ENCODE measurements around the gene TIAM1. TPM values are rescaled to one million over a fixed set of nuclear protein-coding genes. Genes with fewer than 3 reads are reported as not detected.

The TIAM1 gene
- total and polyA plus RNA-seq, 2 of the 8 experiments (the other 6 are each of a cell fraction or from before 2014, with no cell fraction given), result 10.1 to 30.7 TPM

GRCh38 chr21:31115249-31115648 lies 228.8 kb downstream of the TIAM1 start (continued):
- TF ChIP-seq, protein P1, sequence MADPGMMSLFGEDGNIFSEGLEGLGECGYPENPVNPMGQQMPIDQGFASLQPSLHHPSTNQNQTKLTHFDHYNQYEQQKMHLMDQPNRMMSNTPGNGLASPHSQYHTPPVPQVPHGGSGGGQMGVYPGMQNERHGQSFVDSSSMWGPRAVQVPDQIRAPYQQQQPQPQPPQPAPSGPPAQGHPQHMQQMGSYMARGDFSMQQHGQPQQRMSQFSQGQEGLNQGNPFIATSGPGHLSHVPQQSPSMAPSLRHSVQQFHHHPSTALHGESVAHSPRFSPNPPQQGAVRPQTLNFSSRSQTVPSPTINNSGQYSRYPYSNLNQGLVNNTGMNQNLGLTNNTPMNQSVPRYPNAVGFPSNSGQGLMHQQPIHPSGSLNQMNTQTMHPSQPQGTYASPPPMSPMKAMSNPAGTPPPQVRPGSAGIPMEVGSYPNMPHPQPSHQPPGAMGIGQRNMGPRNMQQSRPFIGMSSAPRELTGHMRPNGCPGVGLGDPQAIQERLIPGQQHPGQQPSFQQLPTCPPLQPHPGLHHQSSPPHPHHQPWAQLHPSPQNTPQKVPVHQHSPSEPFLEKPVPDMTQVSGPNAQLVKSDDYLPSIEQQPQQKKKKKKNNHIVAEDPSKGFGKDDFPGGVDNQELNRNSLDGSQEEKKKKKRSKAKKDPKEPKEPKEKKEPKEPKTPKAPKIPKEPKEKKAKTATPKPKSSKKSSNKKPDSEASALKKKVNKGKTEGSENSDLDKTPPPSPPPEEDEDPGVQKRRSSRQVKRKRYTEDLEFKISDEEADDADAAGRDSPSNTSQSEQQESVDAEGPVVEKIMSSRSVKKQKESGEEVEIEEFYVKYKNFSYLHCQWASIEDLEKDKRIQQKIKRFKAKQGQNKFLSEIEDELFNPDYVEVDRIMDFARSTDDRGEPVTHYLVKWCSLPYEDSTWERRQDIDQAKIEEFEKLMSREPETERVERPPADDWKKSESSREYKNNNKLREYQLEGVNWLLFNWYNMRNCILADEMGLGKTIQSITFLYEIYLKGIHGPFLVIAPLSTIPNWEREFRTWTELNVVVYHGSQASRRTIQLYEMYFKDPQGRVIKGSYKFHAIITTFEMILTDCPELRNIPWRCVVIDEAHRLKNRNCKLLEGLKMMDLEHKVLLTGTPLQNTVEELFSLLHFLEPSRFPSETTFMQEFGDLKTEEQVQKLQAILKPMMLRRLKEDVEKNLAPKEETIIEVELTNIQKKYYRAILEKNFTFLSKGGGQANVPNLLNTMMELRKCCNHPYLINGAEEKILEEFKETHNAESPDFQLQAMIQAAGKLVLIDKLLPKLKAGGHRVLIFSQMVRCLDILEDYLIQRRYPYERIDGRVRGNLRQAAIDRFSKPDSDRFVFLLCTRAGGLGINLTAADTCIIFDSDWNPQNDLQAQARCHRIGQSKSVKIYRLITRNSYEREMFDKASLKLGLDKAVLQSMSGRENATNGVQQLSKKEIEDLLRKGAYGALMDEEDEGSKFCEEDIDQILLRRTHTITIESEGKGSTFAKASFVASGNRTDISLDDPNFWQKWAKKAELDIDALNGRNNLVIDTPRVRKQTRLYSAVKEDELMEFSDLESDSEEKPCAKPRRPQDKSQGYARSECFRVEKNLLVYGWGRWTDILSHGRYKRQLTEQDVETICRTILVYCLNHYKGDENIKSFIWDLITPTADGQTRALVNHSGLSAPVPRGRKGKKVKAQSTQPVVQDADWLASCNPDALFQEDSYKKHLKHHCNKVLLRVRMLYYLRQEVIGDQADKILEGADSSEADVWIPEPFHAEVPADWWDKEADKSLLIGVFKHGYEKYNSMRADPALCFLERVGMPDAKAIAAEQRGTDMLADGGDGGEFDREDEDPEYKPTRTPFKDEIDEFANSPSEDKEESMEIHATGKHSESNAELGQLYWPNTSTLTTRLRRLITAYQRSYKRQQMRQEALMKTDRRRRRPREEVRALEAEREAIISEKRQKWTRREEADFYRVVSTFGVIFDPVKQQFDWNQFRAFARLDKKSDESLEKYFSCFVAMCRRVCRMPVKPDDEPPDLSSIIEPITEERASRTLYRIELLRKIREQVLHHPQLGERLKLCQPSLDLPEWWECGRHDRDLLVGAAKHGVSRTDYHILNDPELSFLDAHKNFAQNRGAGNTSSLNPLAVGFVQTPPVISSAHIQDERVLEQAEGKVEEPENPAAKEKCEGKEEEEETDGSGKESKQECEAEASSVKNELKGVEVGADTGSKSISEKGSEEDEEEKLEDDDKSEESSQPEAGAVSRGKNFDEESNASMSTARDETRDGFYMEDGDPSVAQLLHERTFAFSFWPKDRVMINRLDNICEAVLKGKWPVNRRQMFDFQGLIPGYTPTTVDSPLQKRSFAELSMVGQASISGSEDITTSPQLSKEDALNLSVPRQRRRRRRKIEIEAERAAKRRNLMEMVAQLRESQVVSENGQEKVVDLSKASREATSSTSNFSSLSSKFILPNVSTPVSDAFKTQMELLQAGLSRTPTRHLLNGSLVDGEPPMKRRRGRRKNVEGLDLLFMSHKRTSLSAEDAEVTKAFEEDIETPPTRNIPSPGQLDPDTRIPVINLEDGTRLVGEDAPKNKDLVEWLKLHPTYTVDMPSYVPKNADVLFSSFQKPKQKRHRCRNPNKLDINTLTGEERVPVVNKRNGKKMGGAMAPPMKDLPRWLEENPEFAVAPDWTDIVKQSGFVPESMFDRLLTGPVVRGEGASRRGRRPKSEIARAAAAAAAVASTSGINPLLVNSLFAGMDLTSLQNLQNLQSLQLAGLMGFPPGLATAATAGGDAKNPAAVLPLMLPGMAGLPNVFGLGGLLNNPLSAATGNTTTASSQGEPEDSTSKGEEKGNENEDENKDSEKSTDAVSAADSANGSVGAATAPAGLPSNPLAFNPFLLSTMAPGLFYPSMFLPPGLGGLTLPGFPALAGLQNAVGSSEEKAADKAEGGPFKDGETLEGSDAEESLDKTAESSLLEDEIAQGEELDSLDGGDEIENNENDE (IDR thresholded peaks at IDR 0.05; ENCODE audit: insufficient replicate concordance, low read length), result no peak
- TF ChIP-seq YY1 (IDR thresholded peaks at IDR 0.05; ENCODE audit: low read depth, low read length) (no peak), POU5F1 (IDR thresholded peaks at IDR 0.05; ENCODE audit: low read depth, low read length) (no peak)
